ENCODE results near the gene IFI27. TPM values are rescaled to one million over a fixed set of nuclear protein-coding genes. Genes with fewer than 3 reads are reported as not detected.
A peak's percentile ranks its signal among the peaks of the same experiment; 100 is the strongest.

IFI27 gene
- total and polyA plus RNA-seq, 9 of the 15 experiments (the other 6 are each of a cell fraction or from before 2014, with no cell fraction given), result 0.19 to 3.4 (median 1.4) TPM; not detected in 1

- Histone ChIP-seq H3K4me2 (ENCODE audit: insufficient read depth, low read length) (no peak overlapping the region), H4K20me1 (replicated peaks; ENCODE audit: control insufficient read depth, insufficient read depth, low read length) (peaks cover 9% of the 10 kb centered on the region), H3K4me3 (no peak overlapping the region), H2AFZ (ENCODE audit: low read depth, low read length) (no peak overlapping the region), H3K9me1 (ENCODE audit: control insufficient read depth, insufficient read depth, low read length) (no peaks in the 10 kb centered on the region), H3K27ac (ENCODE audit: extremely low read depth, low read depth, low read length) (no peak overlapping the region), H3K9me3 (replicated peaks; ENCODE audit: control insufficient read depth, insufficient read depth, low read depth, low read length) (no peaks in the 10 kb centered on the region; the same call in 1 of the 2 replicates), H3K36me3 (ENCODE audit: control insufficient read depth, insufficient read depth, low read length) (peaks cover 34% of the 10 kb centered on the region), H3K79me2 (ENCODE audit: control insufficient read depth, insufficient read depth, low read length) (peaks cover 95% of the 10 kb centered on the region), H3K9ac (ENCODE audit: insufficient read depth in 1 of 2, low read depth in 2 of 2, low read length in 2 of 2) (no peak overlapping the region), H3K27me3 (ENCODE audit: control insufficient read depth in 2 of 2, insufficient read depth in 2 of 2, low read length in 2 of 2) (no peaks in the 10 kb centered on the region), H3K4me1 (replicated peaks in 1 of 2; ENCODE audit: control insufficient read depth in 2 of 2, insufficient read depth in 2 of 2, low read length in 2 of 2) (peaks cover 0 to 15% of the 10 kb centered on the region in 2 experiments; a peak in 3 of 5 replicates)
- intact Hi-C loops (cut with micrococcal nuclease) (no loop called here), in situ Hi-C loops (cut with MboI) (no loop called here)
- no peak for DNase-seq (ENCODE audit: extremely low read depth in 1 of 4, low spot score in 3 of 4)
- no peak for ATAC-seq
- CTCF ChIA-PET (ENCODE audit: low intra/inter-chr PET ratio), result no interaction called here
- WGBS (ENCODE audit: insufficient coverage, low coverage, missing lambda C conversion rate), result 83% methylated on average over 2 of the region's 2 CpGs
- POLR2A ChIA-PET, result no interaction called here
- FAIRE-seq, result no peak
- no TSS peak for BruUV-seq (replicated peaks)
- TF ChIP-seq HMG20B (CRISPR knock-in tag; IDR thresholded peaks at IDR 0.05) (no peak), ZNF274 (IDR thresholded peaks at IDR 0.05; ENCODE audit: borderline replicate concordance, low read depth, low read length) (peak; percentile 65; the same call in 1 of the 2 replicates), ZNF354B (CRISPR knock-in tag; IDR thresholded peaks at IDR 0.05) (no peak), ATF7 (IDR thresholded peaks at IDR 0.05) (no peak)
These were observed 35.5 kb upstream of the IFI27 start for GRCh38 chr14:94075008-94075407.

DNA sequence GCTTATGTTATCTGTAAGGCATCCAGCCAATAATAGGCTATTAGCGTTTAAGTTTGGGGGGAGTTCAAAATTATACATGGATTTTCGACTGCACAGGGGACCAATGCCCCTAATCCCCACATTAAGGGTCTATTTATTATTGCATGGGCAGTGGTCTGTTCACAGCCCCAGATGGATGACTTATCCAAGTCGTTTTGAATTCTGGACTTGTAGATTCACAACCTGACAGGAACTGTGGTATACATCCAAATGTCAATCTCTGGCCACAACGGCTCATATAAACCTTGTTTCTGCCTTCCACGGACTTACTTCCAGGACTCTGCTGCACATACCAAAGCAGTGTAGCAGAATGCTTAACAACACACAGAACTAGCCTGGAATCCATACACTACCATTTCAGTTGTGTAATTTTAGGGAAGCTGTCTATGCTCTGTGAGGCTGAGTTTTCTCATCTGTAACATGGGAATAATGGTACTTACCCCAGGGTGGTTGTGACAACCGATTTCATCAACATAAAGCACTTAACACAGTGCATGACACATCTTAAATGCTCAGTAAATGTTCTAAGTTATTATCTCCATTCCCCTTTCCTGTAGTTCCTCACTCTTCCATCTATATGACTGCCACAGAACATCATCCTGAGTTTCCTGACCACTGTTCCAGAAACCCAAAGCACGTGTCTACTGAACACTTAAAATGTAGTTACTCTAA, 33.3 kb upstream of the IFI27 start:
- Histone ChIP-seq H3K27ac (ENCODE audit: extremely low read depth, low read depth, low read length) (peak overlapping the region; percentile 57; the same call in 2 of the 3 replicates), H3K4me1 (replicated peaks in 1 of 2; ENCODE audit: control insufficient read depth in 2 of 2, insufficient read depth in 2 of 2, low read length in 2 of 2) (peaks cover 8 to 15% of the 10 kb centered on the region in 2 experiments; a peak in 4 of 5 replicates), H4K20me1 (replicated peaks; ENCODE audit: control insufficient read depth, insufficient read depth, low read length) (peaks cover 9% of the 10 kb centered on the region), H3K79me2 (ENCODE audit: control insufficient read depth, insufficient read depth, low read length) (peaks cover 98% of the 10 kb centered on the region), H3K9ac (ENCODE audit: insufficient read depth in 1 of 2, low read depth in 2 of 2, low read length in 2 of 2) (peak overlapping the region in 1 of 2 experiments; percentile 52; a peak in 2 of 4 replicates), H3K9me1 (ENCODE audit: control insufficient read depth, insufficient read depth, low read length) (no peaks in the 10 kb centered on the region), H3K27me3 (ENCODE audit: control insufficient read depth in 2 of 2, insufficient read depth in 2 of 2, low read length in 2 of 2) (no peaks in the 10 kb centered on the region), H2AFZ (ENCODE audit: low read depth, low read length) (no peak overlapping the region), H3K36me3 (ENCODE audit: control insufficient read depth, insufficient read depth, low read length) (peaks cover 34% of the 10 kb centered on the region), H3K4me3 (peak overlapping the region; percentile 28), H3K9me3 (replicated peaks; ENCODE audit: control insufficient read depth, insufficient read depth, low read depth, low read length) (no peaks in the 10 kb centered on the region; the same call in 1 of the 2 replicates), H3K4me2 (ENCODE audit: insufficient read depth, low read length) (peak overlapping the region; percentile 83)
- 4% methylated on average over 6 of the region's 7 CpGs for WGBS (ENCODE audit: insufficient coverage, low coverage, missing lambda C conversion rate)
- FAIRE-seq (no peak), DNase-seq (ENCODE audit: extremely low read depth in 1 of 4, low spot score in 3 of 4) (peak in 1 of 4 experiments; percentile 7), ATAC-seq (peak; percentile 46)
- ChIA-PET CTCF (ENCODE audit: low intra/inter-chr PET ratio) (no interaction called here), POLR2A (no interaction called here)
- no TSS peak for BruUV-seq (replicated peaks)
- intact Hi-C loops (cut with micrococcal nuclease), result no loop called here
- in situ Hi-C loops (cut with MboI), result no loop called here
- TF ChIP-seq PHF21A (IDR thresholded peaks at IDR 0.05; ENCODE audit: borderline replicate concordance, low read depth) (no peak), CHD4 (IDR thresholded peaks at IDR 0.05; ENCODE audit: insufficient read depth, insufficient replicate concordance, low read depth, low read length, poor library complexity, severe bottlenecking) (no peak), EP300 (IDR thresholded peaks at IDR 0.05; ENCODE audit: low read length) (0 out of 2 replicates have a peak, but pooled peaks have one; percentile 14), TAL1 (IDR thresholded peaks at IDR 0.05) (no peak), SMAD2 (IDR thresholded peaks at IDR 0.05; ENCODE audit: low read depth, low read length) (no peak), ZNF785 (CRISPR knock-in tag; IDR thresholded peaks at IDR 0.05) (no peak), POLR2H (tag; IDR thresholded peaks at IDR 0.05; ENCODE audit: low read depth) (0 out of 2 replicates have a peak, but pooled peaks have one; percentile 10), TCF3 (CRISPR knock-in tag; IDR thresholded peaks at IDR 0.05) (no peak), MEIS2 (IDR thresholded peaks at IDR 0.05; ENCODE audit: partially characterized antibody) (no peak), FOXK2 (conservative IDR thresholded peaks at IDR 0.05 in 1 of 2, IDR thresholded peaks at IDR 0.05 in 1 of 2; ENCODE audit: low read depth in 2 of 2) (no peak), MNT (conservative IDR thresholded peaks at IDR 0.05) (peak in 1 of 2 experiments; percentile 39; a peak in 1 of 4 replicates)
